Endothelial cell of umbilical vein (primary cell): ENCODE measurements around the gene SLC12A5. TPM values are rescaled to one million over a fixed set of nuclear protein-coding genes. Genes with fewer than 3 reads are reported as not detected.

ENCODE experiments used
- BruUV-seq: library from RNA; stranded (reverse); fragments of 400-500 nt; replicated peaks from 2 replicates; lab custom pipeline; 2021; lab: Mats Ljungman, UMichigan
- CTCF ChIA-PET: fragments of 300-600, 350-600 bp; sonication (Branson Sonifier 250); formaldehyde crosslinking; loops from one replicate; lab custom pipeline; 2021; ENCODE audit warnings: antibody characterized with exemption, inconsistent platforms; lab: Charles Lee
- POLR2A ChIA-PET: fragments of 300-600, 350-600 bp; sonication (Branson Sonifier 250); formaldehyde crosslinking; loops from one replicate; lab custom pipeline; 2021; ENCODE audit warnings: antibody characterized with exemption, inconsistent platforms; lab: Charles Lee
- DNase-seq: peaks from one replicate; pipeline ENCODE4 v3.0.0-alpha.2; 2011; ENCODE audit warnings: low read depth, low spot score
- FAIRE-seq: peaks from 2 replicates; lab custom pipeline; 2011; peaks lifted over from hg19 to GRCh38; lab: Jason Lieb, UNC
- H2AFZ ChIP-seq: 2 replicates; pipeline ENCODE4 v1.6.0; 2012; ENCODE audit warnings: low read depth, low read length, control low read depth, inconsistent platforms
- H3K27ac ChIP-seq: 2 replicates; pipeline ENCODE4 v1.5.1; 2011; ENCODE audit warnings: low read depth, mild to moderate bottlenecking, control low read depth, low read length, moderate library complexity; ENCODE audit not compliant: insufficient read depth
- H3K27me3 ChIP-seq, 2 experiments: 2 replicates each; pipeline versions ENCODE4 v1.6.0 to v1.6.1; 2011; ENCODE audit warnings: low read length in 2 of 2, mixed read lengths in 1 of 2; ENCODE audit not compliant: control insufficient read depth in 2 of 2, insufficient read depth in 2 of 2
- H3K36me3 ChIP-seq, 2 experiments: 2 replicates in 1 of 2; 3 replicates in 1 of 2; pipeline ENCODE4 v1.5.1; 2011; ENCODE audit warnings: low read length in 2 of 2, mild to moderate bottlenecking in 1 of 2, moderate library complexity in 1 of 2; ENCODE audit not compliant: control insufficient read depth in 2 of 2, insufficient read depth in 2 of 2; ENCODE audit errors: extremely low read depth in 1 of 2
- H3K4me1 ChIP-seq: 3 replicates; pipeline ENCODE4 v1.5.1; 2011; ENCODE audit warnings: mild to moderate bottlenecking, low read length; ENCODE audit not compliant: control insufficient read depth, insufficient read depth; ENCODE audit errors: extremely low read depth
- H3K4me2 ChIP-seq: 2 replicates; pipeline ENCODE4 v1.6.1; 2011; ENCODE audit warnings: low read length, control low read depth, mixed read lengths; ENCODE audit not compliant: insufficient read depth
- H3K4me3 ChIP-seq, 3 experiments: fragments of 200-600 bp in 1 of 3; sonication (generic), shearing (Covaris generic) in 1 of 3; replicated peaks in 1 of 3; 2 replicates each; pipeline ENCODE4 v1.5.1; 2011 to 2016; ENCODE audit warnings: control low read depth in 3 of 3, low read length in 3 of 3, mild to moderate bottlenecking in 2 of 3, inconsistent platforms in 1 of 3, low read depth in 1 of 3, moderate library complexity in 1 of 3; ENCODE audit not compliant: insufficient read depth in 1 of 3
- H3K79me2 ChIP-seq: 2 replicates; pipeline ENCODE4 v1.6.0; 2012; ENCODE audit warnings: low read length, inconsistent platforms; ENCODE audit not compliant: control insufficient read depth, insufficient read depth
- H3K9ac ChIP-seq: replicated peaks from 2 replicates; pipeline ENCODE3; 2011; ENCODE audit warnings: low read length, control low read depth; ENCODE audit not compliant: insufficient read depth; ENCODE audit errors: extremely low read depth
- H3K9me1 ChIP-seq: replicated peaks from 3 replicates; pipeline ENCODE4 v1.6.0; 2011; ENCODE audit warnings: mild to moderate bottlenecking, low read length; ENCODE audit not compliant: control insufficient read depth, insufficient read depth; ENCODE audit errors: extremely low read depth
- H3K9me3 ChIP-seq: replicated peaks from 2 replicates; pipeline ENCODE4 v1.5.1; 2012; ENCODE audit warnings: low read length, inconsistent platforms; ENCODE audit not compliant: control insufficient read depth, insufficient read depth
- H4K20me1 ChIP-seq: replicated peaks from 2 replicates; pipeline ENCODE3; 2011; ENCODE audit warnings: mild to moderate bottlenecking, low read length; ENCODE audit not compliant: control insufficient read depth, insufficient read depth; ENCODE audit errors: extremely low read depth
- CTCF ChIP-seq, 2 donors: IDR thresholded peaks; 1 replicate in 1 of 2; 2 replicates in 1 of 2; pipeline ENCODE4 v1.5.1; 2011; ENCODE audit warnings: low read length in 2 of 2, mild to moderate bottlenecking in 2 of 2, moderate library complexity in 2 of 2, control low read depth in 1 of 2, inconsistent platforms in 1 of 2, low read depth in 1 of 2; ENCODE audit not compliant: insufficient read depth in 1 of 2; ENCODE audit errors: extremely low read depth in 1 of 2
- EZH2 ChIP-seq: IDR thresholded peaks from 2 replicates; pipeline ENCODE4 v1.6.1; 2012; ENCODE audit warnings: borderline replicate concordance, low read depth, mild to moderate bottlenecking, moderate library complexity, low read length, inconsistent platforms; ENCODE audit not compliant: severe bottlenecking
- dilution Hi-C: fragments of 300-500 bp; cut with MboI; formaldehyde crosslinking; loops from one replicate; pipeline ENCODE4 v1.15.0; 2019; ENCODE audit warnings: low sequenced_read_pairs; ENCODE audit not compliant: extremely low pct_ligation_motif_present
- intact Hi-C: fragments of 100-400 bp; cut with micrococcal nuclease; formaldehyde crosslinking; loops from one replicate; pipeline ENCODE4 v1.10.0; 2022
- polyA plus RNA-seq, 4 experiments: library from polyadenylated mRNA; depleted of rRNA in 3 of 4; stranded (reverse) in 3 of 4; unstranded in 1 of 4; fragments of >200 nt; gene quantifications; 2 replicates each; pipeline versions ENCODE4 v1.2.1 to v1.2.3, GENCODE V29; 2011 to 2012; ENCODE audit warnings: missing spikeins in 1 of 4
- total RNA-seq: library from RNA; stranded (reverse); gene quantifications from 2 replicates; pipeline ENCODE4 v1.2.3, GENCODE V29; 2021
- TF ChIP-seq, protein P1 (sequence below): IDR thresholded peaks from 2 replicates; pipeline ENCODE4 v1.6.1; 2011; ENCODE audit not compliant: insufficient read depth, insufficient read length

SLC12A5 gene
- total and polyA plus RNA-seq, 2 donors (not counting 3 experiments of a cell fraction or from before 2014, with no cell fraction given) = 1.6 to 2.3 TPM

GRCh38 chr20:46013322-46013828 lies 15.6 kb upstream of the SLC12A5 start:
- no peak overlapping the region for H3K4me3 ChIP-seq
- peaks cover 2% of the 10 kb centered on the region for H3K4me1 ChIP-seq
- dilution Hi-C loops (no loop called here), intact Hi-C loops (no loop called here)
- no TSS peak for BruUV-seq
- no peak overlapping the region for H3K27ac ChIP-seq
- peaks cover 43 to 48% of the 10 kb centered on the region in 2 experiments for H3K27me3 ChIP-seq
- ChIA-PET CTCF (interaction anchor here (0.7 to 3.9 kb wide), 15 partner anchors 9 to 335 kb away, joined by 3 to 43 read pairs (median 9); no protein-coding TSS in a partner anchor), POLR2A (no interaction called here)
- no peaks in the 10 kb centered on the region for H3K79me2 ChIP-seq
- H3K9me3 ChIP-seq = no peaks in the 10 kb centered on the region
- no peak overlapping the region for H3K9ac ChIP-seq
- no peaks in the 10 kb centered on the region for H4K20me1 ChIP-seq
- no peaks in the 10 kb centered on the region for H3K9me1 ChIP-seq
- DNase-seq = no peak
- no peak overlapping the region for H3K4me2 ChIP-seq
- H3K36me3 ChIP-seq = no peaks in the 10 kb centered on the region
- TF ChIP-seq EZH2 (peak; percentile 77), CTCF (IDR thresholded peaks at IDR 0.05; ENCODE audit: extremely low read depth in 1 of 2, insufficient read depth in 1 of 2, low read depth in 1 of 2, low read length in 2 of 2) (no peak)
- TF ChIP-seq, protein P1, sequence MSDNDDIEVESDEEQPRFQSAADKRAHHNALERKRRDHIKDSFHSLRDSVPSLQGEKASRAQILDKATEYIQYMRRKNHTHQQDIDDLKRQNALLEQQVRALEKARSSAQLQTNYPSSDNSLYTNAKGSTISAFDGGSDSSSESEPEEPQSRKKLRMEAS = no peak
- no peak overlapping the region for H2AFZ ChIP-seq
- no peak for FAIRE-seq
